Stimulated activated CD8-positive, alpha-beta memory T cell treated with anti-CD3 and anti-CD28 coated beads, Interleukin-15, amount 100 ng/mL, for 24 hours (primary cell): ENCODE measurements around the gene SIAE.

ENCODE experiments used
- DNase-seq: peaks from one replicate; pipeline ENCODE4 v3.0.0-alpha.2; 2020; ENCODE audit warnings: low read depth

SIAE gene

GRCh38 chr11:124673333-124674167 lies at the start of gene SIAE, which contains the start of gene SPA17:
SIAE (minus strand) TSS chr11:124673739; CDS start chr11:124673708, 31 bp downstream.
SPA17 (plus strand) TSS chr11:124673904; CDS start chr11:124675265, 1,361 bp downstream.
- DNase-seq: peak; percentile 64

GRCh38 chr11:124722176-124722575 lies 48.6 kb upstream of the SIAE start:
- no peak for DNase-seq

- no peak for DNase-seq
Observed at GRCh38 chr11:124719534-124719933, 46.0 kb upstream of the SIAE start.

GRCh38 chr11:124718801-124719200 lies 45.3 kb upstream of the SIAE start:
- no peak for DNase-seq

GRCh38 chr11:124717786-124718651 lies 44.5 kb upstream of the SIAE start:
- DNase-seq: no peak

GRCh38 chr11:124717421-124717785 lies 43.9 kb upstream of the SIAE start:
- DNase-seq: no peak

GRCh38 chr11:124716591-124716990 lies 43.1 kb upstream of the SIAE start:
- DNase-seq: no peak

GRCh38 chr11:124712392-124712791 lies 38.9 kb upstream of the SIAE start:
- DNase-seq: no peak

GRCh38 chr11:124707829-124708228 lies 34.3 kb upstream of the SIAE start:
- no peak for DNase-seq

GRCh38 chr11:124700028-124700427 lies 26.5 kb upstream of the SIAE start:
- DNase-seq: no peak

- DNase-seq: no peak
Observed at GRCh38 chr11:124699547-124699946, 26.0 kb upstream of the SIAE start.

GRCh38 chr11:124693142-124693541 lies 19.6 kb upstream of the SIAE start:
- DNase-seq: no peak

GRCh38 chr11:124682443-124682842 lies 8.9 kb upstream of the SIAE start:
- DNase-seq: no peak

- DNase-seq: no peak
Observed at GRCh38 chr11:124681421-124681820, 7.9 kb upstream of the SIAE start.

GRCh38 chr11:124678416-124678815 lies 4.9 kb upstream of the SIAE start:
- no peak for DNase-seq

- DNase-seq: no peak
Observed at GRCh38 chr11:124676386-124676785, 2.8 kb upstream of the SIAE start.

GRCh38 chr11:124674571-124674970 lies 1.0 kb upstream of the SIAE start:
- no peak for DNase-seq

- no peak for DNase-seq
Observed at GRCh38 chr11:124674168-124674517, 604 bp upstream of the SIAE start.

GRCh38 chr11:124672536-124673215 lies 863 bp downstream of the SIAE start:
- no peak for DNase-seq

- no peak for DNase-seq
Observed at GRCh38 chr11:124670732-124671131, 2.8 kb downstream of the SIAE start.

- DNase-seq: no peak
Observed at GRCh38 chr11:124669193-124669592, 4.3 kb downstream of the SIAE start.

- no peak for DNase-seq
Observed at GRCh38 chr11:124667601-124668000, 5.9 kb downstream of the SIAE start.

GRCh38 chr11:124663861-124664260 lies 9.7 kb downstream of the SIAE start:
- no peak for DNase-seq
